Choroid plexus epithelial cell (primary cell): ENCODE results near the gene MANSC4.

Experiments
- DNase-seq: peaks from one replicate; pipeline ENCODE4 v3.0.0-alpha.2; 2010; ENCODE audit warnings: low read depth
- H3K4me3 ChIP-seq: 2 replicates; pipeline ENCODE4 v1.5.1; 2011; ENCODE audit warnings: low read depth, mild to moderate bottlenecking, control low read depth, low read length, moderate library complexity
- TF ChIP-seq, protein P1 (sequence below): conservative IDR thresholded peaks from 2 replicates; pipeline ENCODE4 v1.5.1; 2011; ENCODE audit warnings: low read depth, mild to moderate bottlenecking, control low read depth, inconsistent platforms, low read length, moderate library complexity

The MANSC4 gene

DNA sequence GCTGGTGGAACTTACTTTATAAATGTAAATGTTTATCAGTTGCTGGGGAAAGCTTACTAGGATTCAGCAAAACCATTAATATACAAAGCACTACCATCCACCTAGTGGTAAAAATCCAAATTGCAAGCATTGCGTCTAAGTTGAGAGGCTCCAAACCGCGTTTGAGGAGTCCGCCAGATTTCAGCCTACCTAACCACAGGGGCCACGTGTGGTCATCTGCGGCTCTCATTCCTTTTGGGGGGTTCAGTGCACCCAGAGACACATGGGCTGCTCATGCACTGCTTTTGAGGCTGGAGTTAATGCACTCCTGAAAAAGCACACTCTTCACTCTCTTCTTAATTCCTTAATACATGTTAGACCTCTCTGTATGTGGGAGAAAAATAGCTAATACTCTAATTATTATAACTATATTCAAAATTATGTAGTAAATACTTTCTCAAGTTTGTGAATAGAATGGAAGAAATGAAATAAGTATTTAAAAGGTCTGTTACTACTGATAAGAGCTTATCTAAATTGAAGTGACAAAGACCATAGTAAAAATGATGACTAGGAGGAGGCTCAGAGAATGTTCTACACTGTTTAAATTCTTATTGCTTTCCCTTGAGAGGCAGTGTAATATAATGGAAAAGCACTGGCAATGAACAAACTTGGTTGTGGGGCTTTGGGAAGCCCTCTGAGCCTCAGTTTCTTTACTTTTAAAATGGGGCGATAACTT is 41.4 kb upstream of the MANSC4 start:
- DNase-seq, result peak; percentile 93
- H3K4me3 ChIP-seq, result peak overlapping the region; percentile 35
- TF ChIP-seq, protein P1, sequence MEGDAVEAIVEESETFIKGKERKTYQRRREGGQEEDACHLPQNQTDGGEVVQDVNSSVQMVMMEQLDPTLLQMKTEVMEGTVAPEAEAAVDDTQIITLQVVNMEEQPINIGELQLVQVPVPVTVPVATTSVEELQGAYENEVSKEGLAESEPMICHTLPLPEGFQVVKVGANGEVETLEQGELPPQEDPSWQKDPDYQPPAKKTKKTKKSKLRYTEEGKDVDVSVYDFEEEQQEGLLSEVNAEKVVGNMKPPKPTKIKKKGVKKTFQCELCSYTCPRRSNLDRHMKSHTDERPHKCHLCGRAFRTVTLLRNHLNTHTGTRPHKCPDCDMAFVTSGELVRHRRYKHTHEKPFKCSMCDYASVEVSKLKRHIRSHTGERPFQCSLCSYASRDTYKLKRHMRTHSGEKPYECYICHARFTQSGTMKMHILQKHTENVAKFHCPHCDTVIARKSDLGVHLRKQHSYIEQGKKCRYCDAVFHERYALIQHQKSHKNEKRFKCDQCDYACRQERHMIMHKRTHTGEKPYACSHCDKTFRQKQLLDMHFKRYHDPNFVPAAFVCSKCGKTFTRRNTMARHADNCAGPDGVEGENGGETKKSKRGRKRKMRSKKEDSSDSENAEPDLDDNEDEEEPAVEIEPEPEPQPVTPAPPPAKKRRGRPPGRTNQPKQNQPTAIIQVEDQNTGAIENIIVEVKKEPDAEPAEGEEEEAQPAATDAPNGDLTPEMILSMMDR, result peak; percentile 81

DNA sequence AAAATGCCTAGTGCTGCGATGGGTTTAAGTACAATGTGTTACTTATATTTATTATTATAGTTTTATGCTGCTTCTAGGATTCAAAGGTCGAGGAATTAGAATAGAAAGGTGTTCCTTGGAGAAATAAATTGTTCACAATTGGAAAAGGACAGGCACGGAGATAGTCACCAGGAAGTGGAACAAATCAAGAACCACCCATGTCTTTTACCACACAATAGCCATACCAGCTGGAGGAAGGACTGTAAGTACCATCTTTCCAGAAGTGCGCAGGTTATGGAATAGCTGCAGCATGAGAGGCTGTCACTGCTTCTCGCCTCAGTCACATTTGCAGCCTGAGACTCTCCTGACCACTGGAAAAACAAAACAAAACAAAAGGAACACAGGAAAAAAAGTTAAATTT is 40.5 kb upstream of the MANSC4 start:
- TF ChIP-seq, protein P1, result no peak
- no peak for DNase-seq
- H3K4me3 ChIP-seq, result no peak overlapping the region

DNA sequence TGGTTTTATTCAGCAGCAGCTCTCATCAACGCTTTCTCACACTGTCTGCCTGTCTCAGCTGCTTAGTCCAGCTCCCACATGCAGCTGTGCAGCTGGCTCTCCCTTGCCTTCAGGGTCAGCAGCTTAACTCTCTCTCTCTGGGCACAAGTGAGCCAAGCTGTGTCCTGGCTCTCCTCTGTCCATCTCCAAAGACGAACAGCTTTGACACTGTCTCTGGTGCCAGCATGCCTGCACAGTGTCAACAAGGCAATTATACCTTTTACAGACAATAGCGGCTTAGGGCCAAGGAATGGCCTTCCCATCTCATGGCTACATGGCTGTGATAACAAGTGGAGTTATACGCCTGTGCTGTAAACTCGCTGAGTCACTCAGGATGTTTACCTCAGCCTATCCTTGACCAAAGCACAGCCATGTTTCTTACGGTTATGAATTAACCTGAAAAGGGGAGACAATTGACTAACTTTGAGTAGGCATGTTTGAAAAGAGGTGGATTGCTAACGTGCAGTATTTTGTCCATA is 38.4 kb upstream of the MANSC4 start:
- no peak overlapping the region for H3K4me3 ChIP-seq
- TF ChIP-seq, protein P1, result no peak
- DNase-seq, result no peak

DNA sequence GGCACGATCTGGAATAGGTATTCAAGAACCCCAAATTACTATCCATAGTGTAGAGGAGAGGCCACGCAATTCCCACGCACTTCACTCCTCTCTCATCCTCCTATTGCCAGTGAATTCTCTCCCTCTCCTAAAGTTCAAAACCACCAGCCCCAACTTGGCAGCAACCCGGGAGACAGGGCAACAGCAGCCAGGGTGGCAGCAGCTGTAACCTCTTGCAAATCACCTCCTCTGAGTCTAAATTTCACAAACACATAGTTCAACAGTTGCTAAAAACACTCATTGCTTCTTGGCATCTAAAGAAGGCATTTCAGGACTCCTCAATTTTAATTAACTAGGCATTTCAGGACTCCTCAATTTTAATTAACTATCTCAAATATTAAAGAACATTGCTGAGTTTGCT is 37.7 kb upstream of the MANSC4 start:
- DNase-seq, result no peak
- no peak overlapping the region for H3K4me3 ChIP-seq
- TF ChIP-seq, protein P1, result no peak

DNA sequence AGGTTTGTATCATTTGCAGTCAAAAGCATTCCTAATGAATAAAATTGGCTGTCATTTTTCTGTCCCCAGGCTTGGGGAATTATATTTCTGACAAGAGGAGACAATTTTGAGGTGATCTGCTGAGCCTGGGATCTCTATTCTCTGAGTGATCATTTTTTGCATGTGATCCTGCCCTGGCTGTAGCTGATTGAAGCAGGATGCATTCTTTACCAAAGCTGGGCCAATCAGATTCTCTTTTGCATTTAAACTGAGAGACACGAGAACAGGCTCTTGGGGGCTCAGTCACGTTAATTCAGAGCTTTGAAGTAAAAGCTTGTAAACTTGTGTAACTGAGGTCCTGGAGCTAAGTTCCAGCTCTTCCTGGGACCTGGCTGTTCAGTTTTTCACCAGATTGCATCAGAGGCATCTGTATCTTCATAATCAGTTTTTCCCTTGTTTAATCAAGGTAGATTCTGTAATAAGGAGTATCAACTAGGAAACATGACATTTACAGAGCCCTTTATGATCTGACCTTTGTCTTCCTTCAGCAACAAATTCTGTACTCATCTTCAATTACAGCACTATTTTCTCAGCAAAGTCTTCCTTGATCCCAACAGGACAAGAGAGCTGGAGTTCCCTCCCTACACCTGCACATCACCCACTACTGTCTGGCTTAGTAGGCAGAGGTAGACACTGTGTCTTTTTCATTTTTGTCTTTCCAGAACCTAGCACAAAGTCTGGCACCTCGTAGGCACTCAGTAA is 35.0 kb upstream of the MANSC4 start:
- no peak overlapping the region for H3K4me3 ChIP-seq
- TF ChIP-seq, protein P1, result no peak
- peak; percentile 45 for DNase-seq

DNA sequence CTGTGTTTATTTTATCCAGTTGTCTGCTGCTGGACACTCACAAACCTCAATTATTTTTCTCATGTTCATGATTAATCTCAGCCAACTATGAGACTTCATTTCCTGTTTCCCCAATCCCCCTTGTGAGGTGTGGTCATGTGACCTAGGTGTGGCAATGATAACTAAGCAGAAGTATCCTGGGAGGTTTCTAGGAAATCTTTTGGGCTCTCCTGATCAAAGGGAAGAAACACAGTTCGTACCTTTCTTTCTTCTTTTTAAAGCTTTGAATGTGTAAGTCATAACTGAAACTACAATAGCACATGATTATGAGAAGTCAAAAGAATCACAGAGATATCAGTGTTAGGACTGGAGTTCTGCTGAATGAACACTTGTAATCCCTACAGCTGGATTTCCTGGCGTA is 34.4 kb upstream of the MANSC4 start:
- TF ChIP-seq, protein P1, result no peak
- H3K4me3 ChIP-seq, result no peak overlapping the region
- DNase-seq, result no peak

DNA sequence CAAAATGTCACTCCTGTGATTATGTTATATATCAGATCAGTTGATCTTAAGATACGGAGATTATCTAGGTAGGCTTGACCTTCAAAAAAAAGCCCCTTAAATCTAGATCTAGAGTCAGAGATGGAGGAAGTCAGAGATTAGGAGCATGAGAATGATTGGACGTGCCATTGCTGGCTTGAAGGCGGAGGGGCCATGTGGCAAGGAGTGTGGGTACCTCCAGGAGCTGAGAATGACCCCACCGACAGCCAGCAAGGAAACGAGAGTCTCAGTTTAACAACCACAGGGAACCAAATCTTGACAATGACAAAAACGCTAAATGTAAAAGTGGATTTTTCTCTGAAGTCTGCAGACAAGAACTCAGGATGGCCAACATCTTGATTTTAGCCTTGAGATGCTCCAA is 32.5 kb upstream of the MANSC4 start:
- no peak for DNase-seq
- TF ChIP-seq, protein P1, result no peak
- no peak overlapping the region for H3K4me3 ChIP-seq
